HCT116 (cell line): ENCODE measurements around the gene C5AR1. TPM values are rescaled to one million over a fixed set of nuclear protein-coding genes. Genes with fewer than 3 reads are reported as not detected.

Experiments used
- ATAC-seq: fragments of 200-7000 bp; cut with Tn5 transposase; 2 replicates; pipeline ENCODE4 v1.9.1; 2020; ENCODE audit warnings: mild to moderate bottlenecking, moderate library complexity
- BruUV-seq: library from RNA; stranded (reverse); fragments of 400-500 nt; replicated peaks from 2 replicates; lab custom pipeline; 2021; lab: Mats Ljungman, UMichigan
- CTCF ChIA-PET: fragments of 300-600 bp; sonication (Branson Sonifier 250); formaldehyde crosslinking; loops from one replicate; lab custom pipeline; 2021; ENCODE audit warnings: antibody characterized with exemption; lab: Charles Lee
- POLR2A ChIA-PET: fragments of 300-600, 350-600 bp; sonication (Branson Sonifier 250); formaldehyde crosslinking; loops from one replicate; lab custom pipeline; 2021; ENCODE audit warnings: antibody characterized with exemption; lab: Charles Lee
- RAD21 ChIA-PET, 2 experiments: fragments of 300-600 bp; sonication (Branson Sonifier 250); formaldehyde crosslinking; loops; one replicate each; lab custom pipeline; 2023; ENCODE audit warnings: low total read pairs in 2 of 2; ENCODE audit not compliant: uncharacterized antibody in 2 of 2, unreplicated experiment in 2 of 2, low non-redundant PET in 1 of 2; lab: Charles Lee
- DNase-seq: peaks from one replicate; pipeline ENCODE4 v3.0.0-alpha.2; 2010; ENCODE audit warnings: low read depth, low spot score
- H2AFZ ChIP-seq: fragments of 200-600 bp; shearing (Covaris generic), sonication (generic); 2 replicates; pipeline ENCODE4 v1.6.1; 2017; ENCODE audit warnings: low read depth, mixed run types, mixed read lengths, antibody characterized with exemption, low read length; ENCODE audit not compliant: poor library complexity, severe bottlenecking
- H3K27ac ChIP-seq: 2 replicates; pipeline ENCODE4 v1.5.1; 2012; ENCODE audit warnings: low read depth, low read length
- H3K27me3 ChIP-seq: fragments of 200-600 bp; sonication (generic); 2 replicates; pipeline ENCODE4 v1.6.1; 2016; ENCODE audit warnings: mixed run types, low read length, mixed read lengths; ENCODE audit not compliant: insufficient read depth
- H3K36me3 ChIP-seq, 2 experiments: fragments of 200-500 bp in 1 of 2; fragments of 200-600 bp in 1 of 2; sonication (Bioruptor generic) in 1 of 2; sonication (generic) in 1 of 2; 2 replicates each; pipeline versions ENCODE4 v1.5.1 to v1.6.1; 2014 to 2016; ENCODE audit warnings: low read length in 2 of 2, inconsistent platforms in 1 of 2, mixed read lengths in 1 of 2, mixed run types in 1 of 2; ENCODE audit not compliant: insufficient read depth in 2 of 2, control insufficient read depth in 1 of 2
- H3K4me1 ChIP-seq, 2 experiments: fragments of 200-600 bp in 1 of 2; sonication (generic) in 1 of 2; 2 replicates each; pipeline versions ENCODE4 v1.5.1 to v1.6.1; 2012 to 2017; ENCODE audit warnings: low read length in 2 of 2, inconsistent platforms in 1 of 2, mild to moderate bottlenecking in 1 of 2, mixed read lengths in 1 of 2, mixed run types in 1 of 2, moderate library complexity in 1 of 2; ENCODE audit not compliant: insufficient read depth in 2 of 2, control insufficient read depth in 1 of 2
- H3K4me2 ChIP-seq: fragments of 200-600 bp; sonication (generic); 2 replicates; pipeline ENCODE4 v1.6.1; 2017; ENCODE audit warnings: mixed run types, low read length, mixed read lengths
- H3K4me3 ChIP-seq, 2 experiments: fragments of 200-600 bp in 1 of 2; sonication (generic) in 1 of 2; replicated peaks in 1 of 2; 2 replicates each; pipeline ENCODE4 v1.5.1; 2011 to 2016; ENCODE audit warnings: low read length in 2 of 2, control low read depth in 1 of 2, low read depth in 1 of 2, mild to moderate bottlenecking in 1 of 2, mixed read lengths in 1 of 2, mixed run types in 1 of 2
- H3K79me2 ChIP-seq: fragments of 200-600 bp; sonication (generic); 2 replicates; pipeline ENCODE4 v1.6.1; 2017; ENCODE audit warnings: mild to moderate bottlenecking, mixed run types, low read length, moderate library complexity, mixed read lengths; ENCODE audit not compliant: insufficient read depth
- H3K9ac ChIP-seq: fragments of 200-600 bp; sonication (generic); 2 replicates; pipeline ENCODE4 v1.6.1; 2016; ENCODE audit warnings: low read length, mixed read lengths
- H3K9me2 ChIP-seq: fragments of 200-600 bp; sonication (generic), shearing (Covaris generic); 2 replicates; pipeline ENCODE4 v1.6.1; 2017; ENCODE audit warnings: mixed run types, mild to moderate bottlenecking, moderate library complexity; ENCODE audit not compliant: insufficient read depth
- H3K9me3 ChIP-seq, 2 experiments: fragments of 200-500 bp in 1 of 2; fragments of 200-600 bp in 1 of 2; sonication (Bioruptor generic) in 1 of 2; sonication (generic) in 1 of 2; 2 replicates each; pipeline ENCODE4 v1.6.1; 2014 to 2017; ENCODE audit warnings: low read length in 2 of 2, mixed read lengths in 2 of 2, inconsistent platforms in 1 of 2, low read depth in 1 of 2, mild to moderate bottlenecking in 1 of 2, mixed run types in 1 of 2, moderate library complexity in 1 of 2; ENCODE audit not compliant: control insufficient read depth in 1 of 2, insufficient read depth in 1 of 2
- H4K20me1 ChIP-seq: fragments of 200-600 bp; sonication (generic), shearing (Covaris generic); 2 replicates; pipeline ENCODE4 v1.6.1; 2017; ENCODE audit warnings: mixed run types, mild to moderate bottlenecking, moderate library complexity; ENCODE audit not compliant: insufficient read depth
- ATF3 ChIP-seq: IDR thresholded peaks from 2 replicates; pipeline ENCODE4 v1.6.1; 2012
- CBX3 ChIP-seq: IDR thresholded peaks from 2 replicates; pipeline ENCODE4 v1.6.1; 2012; ENCODE audit warnings: low read depth
- EGR1 ChIP-seq: IDR thresholded peaks from 2 replicates; pipeline ENCODE4 v1.6.1; 2012; ENCODE audit warnings: low read depth
- ELF1 ChIP-seq: IDR thresholded peaks from 2 replicates; pipeline ENCODE4 v1.6.1; 2012; ENCODE audit warnings: low read depth, borderline replicate concordance
- EZH2 ChIP-seq: fragments of 200-600 bp; sonication (generic); IDR thresholded peaks from 2 replicates; pipeline ENCODE4 v1.6.1; 2017; ENCODE audit warnings: antibody characterized with exemption, mixed run types
- EZH2phosphoT487 ChIP-seq: fragments of 200-600 bp; IDR thresholded peaks from 2 replicates; pipeline ENCODE4 v1.6.1; 2018; ENCODE audit warnings: antibody characterized with exemption, borderline replicate concordance
- FOSL1 ChIP-seq: IDR thresholded peaks from 2 replicates; pipeline ENCODE4 v1.6.1; 2012; ENCODE audit warnings: low read depth
- JUND ChIP-seq: IDR thresholded peaks from 2 replicates; pipeline ENCODE4 v1.6.1; 2012
- MAX ChIP-seq: IDR thresholded peaks from 2 replicates; pipeline ENCODE4 v1.6.1; 2012
- POLR2A ChIP-seq: IDR thresholded peaks from 2 replicates; pipeline ENCODE4 v1.7.0; 2011; ENCODE audit warnings: borderline replicate concordance; ENCODE audit not compliant: insufficient read depth, insufficient read length; ENCODE audit errors: extremely low read depth
- POLR2AphosphoS5 ChIP-seq: IDR thresholded peaks from 2 replicates; pipeline ENCODE4 v1.6.1; 2011; ENCODE audit warnings: mild to moderate bottlenecking, low read depth, low read length, moderate library complexity
- REST ChIP-seq: IDR thresholded peaks from 2 replicates; pipeline ENCODE4 v1.6.1; 2012; ENCODE audit warnings: low read depth
- SP1 ChIP-seq: IDR thresholded peaks from 2 replicates; pipeline ENCODE4 v1.6.1; 2012; ENCODE audit warnings: low read depth
- SRF ChIP-seq: IDR thresholded peaks from 2 replicates; pipeline ENCODE4 v1.6.1; 2012; ENCODE audit warnings: low read depth
- TCF7L2 ChIP-seq: IDR thresholded peaks from 2 replicates; pipeline ENCODE4 v1.7.0; 2011; ENCODE audit warnings: borderline replicate concordance, inconsistent platforms; ENCODE audit not compliant: insufficient read depth, insufficient read length; ENCODE audit errors: extremely low read depth
- YY1 ChIP-seq: IDR thresholded peaks from 2 replicates; pipeline ENCODE4 v1.6.1; 2011; ENCODE audit warnings: low read length, low read depth, moderate library complexity, mild to moderate bottlenecking; ENCODE audit not compliant: insufficient replicate concordance; ENCODE audit errors: extremely low read depth
- ZFX ChIP-seq: fragments of 450-650 bp; IDR thresholded peaks from 2 replicates; pipeline ENCODE4 v1.6.1; 2017
- ZNF274 ChIP-seq: fragments of 200-500 bp; sonication (Bioruptor generic); IDR thresholded peaks from 2 replicates; pipeline ENCODE4 v1.6.1; 2014; ENCODE audit warnings: mild to moderate bottlenecking, low read depth, low read length, inconsistent platforms
- intact Hi-C: fragments of 100-400 bp; cut with micrococcal nuclease; formaldehyde crosslinking; loops from 2 replicates; pipeline ENCODE4 v1.10.0; 2022
- total RNA-seq: library from RNA; stranded (reverse); gene quantifications from one replicate; pipeline ENCODE4 v1.2.1, GENCODE V29; 2021; ENCODE audit not compliant: unreplicated experiment

C5AR1 gene
- total RNA-seq, 1 experiment from 2014 or later = 6.5 TPM

GRCh38 chr19:47340477-47341208 is 31.0 kb downstream of the C5AR1 start:
- no peak overlapping the region for H3K27ac ChIP-seq
- intact Hi-C loops = no loop called here
- ChIA-PET RAD21 (no interaction called here), POLR2A (interaction anchor here (0.9 kb wide), 1 partner anchor 9 kb away, joined by 3 read pairs; the partner anchor contains the start of gene DHX34), CTCF (interaction anchor here (4.0 kb wide), 1 partner anchor 8 kb away, joined by 21 read pairs; the partner anchor contains the start of gene DHX34)
- H3K4me1 ChIP-seq = peaks cover 4 to 9% of the 10 kb centered on the region in 2 experiments
- no peaks in the 10 kb centered on the region for H3K79me2 ChIP-seq
- H2AFZ ChIP-seq = no peak overlapping the region
- H3K27me3 ChIP-seq = no peaks in the 10 kb centered on the region
- H3K36me3 ChIP-seq = no peaks in the 10 kb centered on the region
- H3K4me2 ChIP-seq = no peak overlapping the region
- H3K9ac ChIP-seq = no peak overlapping the region
- no peaks in the 10 kb centered on the region; a peak in 1 of 4 replicates for H3K9me3 ChIP-seq
- no TSS peak for BruUV-seq
- ATAC-seq (no peak), DNase-seq (no peak)
- TF ChIP-seq FOSL1 (no peak), ZNF274 (no peak), EGR1 (no peak), CBX3 (no peak), POLR2A (no peak), YY1 (no peak), JUND (no peak), POLR2AphosphoS5 (no peak), ZFX (no peak), MAX (no peak), REST (no peak), SP1 (no peak), EZH2 (no peak), ATF3 (no peak), ELF1 (no peak), SRF (no peak), TCF7L2 (no peak), EZH2phosphoT487 (no peak)
- no peak overlapping the region for H3K4me3 ChIP-seq
- no peaks in the 10 kb centered on the region for H3K9me2 ChIP-seq
- no peaks in the 10 kb centered on the region for H4K20me1 ChIP-seq
